Measurements from ENCODE around the gene RAB2B. TPM values are rescaled to one million over a fixed set of nuclear protein-coding genes. Genes with fewer than 3 reads are reported as not detected.

The RAB2B gene
- total RNA-seq, 4 donors from 2014 or later = 11.3 to 19.9 (median 15.4) TPM

DNA sequence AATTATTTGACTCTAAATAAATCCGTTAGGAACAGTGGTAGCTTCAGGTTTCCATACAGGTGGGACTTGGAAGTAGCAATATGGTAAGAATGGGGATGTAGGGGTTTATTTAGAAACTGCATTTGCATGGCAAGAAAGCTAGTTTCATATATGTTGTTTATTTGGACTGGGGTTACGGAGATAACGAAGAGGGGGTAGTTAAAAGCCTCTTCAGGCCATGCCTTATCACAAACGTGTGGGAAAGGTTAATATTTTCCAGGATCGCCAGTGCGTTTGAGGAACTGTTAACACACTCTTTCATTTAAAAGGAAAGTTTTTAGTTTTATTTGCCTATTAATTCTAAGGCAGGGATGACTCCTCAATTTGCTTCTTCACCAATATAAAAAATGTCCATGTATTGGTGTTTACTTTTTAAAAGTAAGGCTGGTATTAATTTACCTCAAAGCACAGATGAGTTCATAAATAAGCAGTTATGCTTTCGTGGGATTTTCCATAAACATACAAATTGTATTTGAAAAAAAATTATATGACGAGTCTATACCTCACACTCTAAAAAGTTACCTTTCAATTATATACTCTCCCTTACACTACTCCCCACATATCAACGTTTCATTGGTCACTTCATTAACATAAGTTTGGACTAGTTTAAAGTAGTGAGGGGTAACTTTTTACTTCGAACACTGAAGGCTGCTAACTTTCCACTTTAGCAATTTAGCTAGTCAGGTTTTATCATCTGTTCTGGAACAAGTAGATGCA is 814 bp downstream of the RAB2B start:
- WGBS, 2 donors = 35 to 36% methylated on average over 10 of the region's 10 CpGs
- DNase-seq (ENCODE audit: low spot score in 2 of 2) = no peak
- peak overlapping the region; percentile 29 for H3K4me3 ChIP-seq (ENCODE audit: low read depth, poor library complexity, severe bottlenecking)
- intact Hi-C loops (cut with DNase I; ENCODE audit: low total_unique reads) = loop anchor here (2.0 kb wide), 1 partner anchor 55 kb away; no protein-coding TSS in a partner anchor
- TF ChIP-seq, protein P1, sequence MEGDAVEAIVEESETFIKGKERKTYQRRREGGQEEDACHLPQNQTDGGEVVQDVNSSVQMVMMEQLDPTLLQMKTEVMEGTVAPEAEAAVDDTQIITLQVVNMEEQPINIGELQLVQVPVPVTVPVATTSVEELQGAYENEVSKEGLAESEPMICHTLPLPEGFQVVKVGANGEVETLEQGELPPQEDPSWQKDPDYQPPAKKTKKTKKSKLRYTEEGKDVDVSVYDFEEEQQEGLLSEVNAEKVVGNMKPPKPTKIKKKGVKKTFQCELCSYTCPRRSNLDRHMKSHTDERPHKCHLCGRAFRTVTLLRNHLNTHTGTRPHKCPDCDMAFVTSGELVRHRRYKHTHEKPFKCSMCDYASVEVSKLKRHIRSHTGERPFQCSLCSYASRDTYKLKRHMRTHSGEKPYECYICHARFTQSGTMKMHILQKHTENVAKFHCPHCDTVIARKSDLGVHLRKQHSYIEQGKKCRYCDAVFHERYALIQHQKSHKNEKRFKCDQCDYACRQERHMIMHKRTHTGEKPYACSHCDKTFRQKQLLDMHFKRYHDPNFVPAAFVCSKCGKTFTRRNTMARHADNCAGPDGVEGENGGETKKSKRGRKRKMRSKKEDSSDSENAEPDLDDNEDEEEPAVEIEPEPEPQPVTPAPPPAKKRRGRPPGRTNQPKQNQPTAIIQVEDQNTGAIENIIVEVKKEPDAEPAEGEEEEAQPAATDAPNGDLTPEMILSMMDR (IDR thresholded peaks at IDR 0.05) = no peak
- no peak for TF ChIP-seq POLR2A (IDR thresholded peaks at IDR 0.05)

GRCh38 chr14:21467616-21468015 is 9.1 kb downstream of the RAB2B start:
- intact Hi-C loops (cut with DNase I; ENCODE audit: low total_unique reads) = no loop called here
- no peak for DNase-seq (ENCODE audit: low spot score in 2 of 2)
- no peak overlapping the region for H3K4me3 ChIP-seq (ENCODE audit: low read depth, poor library complexity, severe bottlenecking)
- WGBS, 2 donors = 44 to 52% methylated on average over 1 of the region's 1 CpG
- TF ChIP-seq, protein P1 (IDR thresholded peaks at IDR 0.05) = no peak
- TF ChIP-seq POLR2A (IDR thresholded peaks at IDR 0.05) = no peak

DNA sequence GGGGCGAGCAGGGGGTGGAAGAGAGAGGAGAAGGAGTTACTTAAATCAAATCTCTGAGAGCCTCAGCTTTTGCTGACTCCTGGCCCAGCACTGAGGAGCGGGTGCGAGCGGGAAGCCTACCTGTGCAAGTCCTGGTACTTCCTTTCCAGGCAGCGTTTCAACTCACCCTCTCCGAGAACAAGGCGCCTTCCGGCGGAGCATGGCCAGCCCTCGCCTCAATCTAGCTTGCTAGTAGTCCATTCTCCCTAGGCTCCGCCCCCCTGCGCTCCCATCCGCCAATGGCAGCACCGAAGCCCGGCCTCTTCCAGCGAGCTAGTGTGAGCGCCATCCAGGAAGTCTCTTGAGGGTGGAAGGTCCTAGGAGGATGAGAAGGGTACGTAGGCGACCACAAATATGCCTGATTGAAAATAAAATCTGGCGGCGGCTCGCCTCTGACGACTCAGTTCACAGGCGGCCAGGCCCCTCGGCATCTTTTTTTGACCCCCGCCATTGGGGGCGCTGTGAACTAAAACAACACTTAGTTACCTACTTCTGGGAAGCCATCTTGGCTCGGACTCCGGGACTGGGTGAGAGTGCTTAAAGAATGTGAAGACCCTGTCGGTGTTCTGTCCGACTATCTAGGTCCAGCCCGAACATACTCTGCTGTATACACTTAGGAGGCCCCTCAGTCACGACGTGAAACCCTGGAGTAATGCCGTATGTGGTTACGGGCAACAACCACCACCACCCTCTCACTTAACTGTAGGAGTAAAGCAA is 20.7 kb downstream of the RAB2B start, which contains the start of gene CHD8:
CHD8 (minus strand) TSS at position 212 of the 756 bp plus-strand sequence. CDS start 24,480 bp downstream, outside the sequence.
- TF ChIP-seq, protein P1 (IDR thresholded peaks at IDR 0.05) = peak in 1 of 3 donors; percentile 15
- TF ChIP-seq POLR2A (IDR thresholded peaks at IDR 0.05) = no peak
- intact Hi-C loops (cut with DNase I; ENCODE audit: low total_unique reads) = no loop called here
- WGBS, 2 donors = 0 to 1% methylated on average over 29 to 36 of the region's 36 CpGs
- peak within 1 kb of the TSS; percentile 73 for H3K4me3 ChIP-seq (ENCODE audit: low read depth, poor library complexity, severe bottlenecking)
- DNase-seq (ENCODE audit: low spot score in 2 of 2) = peak; percentile 100

GRCh38 chr14:21455592-21455911 is 21.2 kb downstream of the RAB2B start:
- peak overlapping the region; percentile 73 for H3K4me3 ChIP-seq (ENCODE audit: low read depth, poor library complexity, severe bottlenecking)
- no peak for DNase-seq (ENCODE audit: low spot score in 2 of 2)
- intact Hi-C loops (cut with DNase I; ENCODE audit: low total_unique reads) = no loop called here
- TF ChIP-seq POLR2A (IDR thresholded peaks at IDR 0.05) = no peak
- TF ChIP-seq, protein P1 (IDR thresholded peaks at IDR 0.05) = no peak
- WGBS, 2 donors = 0 to 1% methylated on average over 17 of the region's 17 CpGs

DNA sequence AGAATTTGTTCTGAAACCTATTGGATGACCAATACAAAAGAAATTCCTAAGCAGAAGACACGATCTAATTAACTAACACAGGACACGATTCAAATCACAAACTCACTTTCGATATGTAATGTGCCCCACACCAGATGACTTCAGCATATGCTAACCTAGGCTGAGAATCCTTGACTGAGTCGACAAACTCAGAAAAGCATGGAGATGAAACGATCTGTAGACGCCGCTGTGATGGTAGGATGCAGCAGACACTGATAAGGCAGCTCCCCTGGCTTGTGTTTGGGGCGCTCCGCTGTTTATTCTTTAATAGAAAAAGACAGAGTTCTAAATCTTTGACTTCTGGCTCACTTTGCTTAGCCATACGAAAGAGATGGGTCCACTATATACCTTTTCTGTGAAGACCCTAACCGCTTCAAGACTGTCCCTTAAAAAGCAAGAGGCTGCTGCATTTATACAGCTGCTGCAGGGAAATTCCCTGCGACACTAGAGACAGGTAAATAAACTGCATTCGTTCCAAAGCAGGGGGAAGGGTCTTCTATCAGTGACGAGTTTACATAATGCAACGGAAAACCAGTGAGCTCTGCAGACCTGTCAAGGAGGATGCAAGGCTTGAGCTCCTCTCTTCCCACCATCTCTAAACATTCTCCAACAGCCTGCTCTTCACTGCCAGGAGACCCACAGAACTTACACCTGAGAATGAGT is 21.8 kb downstream of the RAB2B start:
- peak overlapping the region; percentile 73 for H3K4me3 ChIP-seq (ENCODE audit: low read depth, poor library complexity, severe bottlenecking)
- 17 to 21% methylated on average over 15 of the region's 15 CpGs for WGBS, 2 donors
- no peak for DNase-seq (ENCODE audit: low spot score in 2 of 2)
- TF ChIP-seq, protein P1 (IDR thresholded peaks at IDR 0.05) = no peak
- TF ChIP-seq POLR2A (IDR thresholded peaks at IDR 0.05) = no peak
- intact Hi-C loops (cut with DNase I; ENCODE audit: low total_unique reads) = no loop called here

Data from lower leg skin (tissue), 4 donors.